ENCODE data around the gene DHRS7C.

DHRS7C gene

GRCh38 chr17:9760266-9760665, 31.1 kb downstream of the DHRS7C start:
- no peak for DNase-seq

- DNase-seq, result no peak
These were observed 36.3 kb downstream of the DHRS7C start for GRCh38 chr17:9755083-9755482.

GRCh38 chr17:9750524-9750923, 40.9 kb downstream of the DHRS7C start:
- DNase-seq, result no peak

GRCh38 chr17:9729735-9730420, 61.5 kb downstream of the DHRS7C start:
- no peak for DNase-seq

GRCh38 chr17:9729034-9729650, 62.2 kb downstream of the DHRS7C start:
- DNase-seq, result peak; percentile 42 to 74 (median 52)

- no peak for DNase-seq
These were observed 62.8 kb downstream of the DHRS7C start for GRCh38 chr17:9728564-9728963.

GRCh38 chr17:9728005-9728404, 63.4 kb downstream of the DHRS7C start:
- DNase-seq, result no peak

GRCh38 chr17:9726291-9726690, 65.1 kb downstream of the DHRS7C start:
- DNase-seq, result no peak

- DNase-seq, result peak in 3 of 4 experiments; percentile 5 to 36 (median 10)
These were observed 65.8 kb downstream of the DHRS7C start for GRCh38 chr17:9725575-9725974.
